Smooth muscle cell of the umbilical artery (primary cell): ENCODE measurements around the gene EDC3. TPM values are rescaled to one million over a fixed set of nuclear protein-coding genes. Genes with fewer than 3 reads are reported as not detected.

Experiments used
- total RNA-seq: library from RNA; depleted of rRNA; stranded (reverse); fragments of >200 nt; gene quantifications from 2 replicates; pipeline ENCODE4 v1.2.3, GENCODE V29; 2014

EDC3 gene
- total RNA-seq = 8.9 and 17.8 TPM in 2 replicates

GRCh38 chr15:74695597-74696397 is at the start of gene EDC3:
EDC3 (minus strand) TSS chr15:74696024; CDS start chr15:74675124, 20,900 bp downstream.

DNA sequence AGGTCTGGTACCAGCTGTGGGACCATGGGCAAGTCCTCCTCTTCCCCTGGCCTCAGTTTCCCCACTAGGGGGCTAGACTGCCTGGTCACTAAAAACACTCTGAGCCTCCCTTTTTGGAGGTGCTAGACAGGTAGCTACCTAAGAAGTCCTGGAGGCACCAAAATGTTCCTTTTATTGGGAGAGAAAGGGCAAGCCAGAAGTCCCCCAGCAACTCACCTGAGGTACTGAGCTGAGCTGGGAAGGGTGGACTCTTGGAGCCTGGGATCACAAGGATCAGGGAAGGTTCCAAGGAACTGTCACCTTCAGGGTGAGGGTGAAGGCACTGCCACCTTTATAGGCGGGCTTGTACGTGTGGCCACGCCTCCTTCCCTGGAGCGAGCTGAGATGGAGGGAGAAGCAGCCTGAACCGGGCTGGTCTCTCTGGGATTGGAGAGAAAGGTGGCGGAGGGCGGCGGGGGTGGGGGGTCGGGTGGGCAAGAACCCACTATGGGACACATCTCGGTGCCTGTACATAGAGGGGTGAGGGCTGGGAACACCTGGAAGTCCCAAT is 29.5 kb upstream of the EDC3 start, which contains the start of gene CYP1A1:
TSS of gene CYP1A1 (minus strand) at position 304 of the 550 bp plus-strand sequence. CDS start 2,431 bp downstream, outside the sequence.

DNA sequence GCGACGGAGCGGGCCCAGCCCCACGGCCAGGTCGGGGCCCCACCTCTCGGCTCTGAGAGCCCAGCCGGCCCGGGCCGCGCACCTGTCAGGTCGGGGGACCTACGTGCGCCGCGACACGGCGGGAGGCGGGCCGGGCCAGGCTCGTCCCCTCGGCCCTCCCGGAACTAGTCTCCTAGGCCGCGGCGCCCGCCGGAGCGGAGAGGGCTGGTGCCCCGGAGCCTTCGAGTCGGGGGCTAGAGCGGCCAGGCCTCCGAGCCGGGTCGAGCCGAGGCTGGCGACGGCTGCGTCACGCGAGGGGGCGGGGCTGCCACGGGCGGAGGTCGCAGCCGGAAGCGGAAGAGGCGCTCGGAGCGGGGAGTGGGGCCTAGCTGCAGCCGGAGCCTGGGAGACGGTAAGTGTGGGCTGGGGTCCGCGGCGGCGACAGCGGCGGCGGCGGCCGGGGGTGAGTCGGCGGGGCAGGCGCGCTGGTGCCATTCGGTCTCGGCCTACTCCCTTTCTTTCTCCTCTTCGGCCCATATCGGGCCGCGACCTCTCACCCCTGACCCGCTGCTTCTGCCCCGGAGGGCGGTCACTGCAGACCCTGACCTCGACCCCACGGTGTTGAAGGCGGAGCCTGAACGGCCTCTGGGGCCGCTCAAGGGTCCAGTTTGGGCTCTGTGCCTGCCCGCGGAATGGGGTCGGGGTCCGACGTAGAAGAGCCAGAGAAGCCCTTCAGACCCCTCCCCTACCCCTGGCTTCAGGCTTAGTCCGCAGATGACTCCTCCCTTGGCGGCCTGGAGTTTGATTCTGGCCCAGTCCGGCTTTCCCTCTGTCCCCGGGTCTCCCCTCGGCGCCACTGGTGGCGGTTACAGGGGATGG is 80.1 kb downstream of the EDC3 start, which contains the start of gene CLK3:
TSS of gene CLK3 (plus strand) at position 329 of the 858 bp plus-strand sequence. CDS start 3,361 bp downstream, outside the sequence.

Other genes with a start within 250 kb of the EDC3 start
- gene UBL7, start 234.9 kb downstream of the EDC3 start, total RNA-seq = 24.9 and 27.5 TPM in 2 replicates
- gene ARID3B, start 154.8 kb downstream of the EDC3 start, total RNA-seq = 1.5 and 3.2 TPM in 2 replicates
- gene CLK3, start 80.2 kb downstream of the EDC3 start, total RNA-seq = 54.3 and 55.3 TPM in 2 replicates
- 0.30 TPM in 1 of 2 replicates, not detected in the other for gene CYP1A1, start 29.5 kb upstream of the EDC3 start, total RNA-seq
- gene CYP1A2, start 52.8 kb upstream of the EDC3 start, total RNA-seq = not detected in 2 replicates
- gene CSK, start 86.1 kb upstream of the EDC3 start, total RNA-seq = 23.5 and 63.5 TPM in 2 replicates
- not detected in 2 replicates for gene LMAN1L, start 116.8 kb upstream of the EDC3 start, total RNA-seq
- gene CPLX3, start 130.6 kb upstream of the EDC3 start, total RNA-seq = not detected in 2 replicates
- 14.0 and 23.5 TPM in 2 replicates for gene ULK3, start 147.1 kb upstream of the EDC3 start, total RNA-seq
- gene SCAMP2, start 177.3 kb upstream of the EDC3 start, total RNA-seq = 19.0 and 35.3 TPM in 2 replicates
- gene MPI, start 194.0 kb upstream of the EDC3 start, total RNA-seq = 68.3 and 108 TPM in 2 replicates
- gene FAM219B, start 210.8 kb upstream of the EDC3 start, total RNA-seq = 55.5 and 60.9 TPM in 2 replicates
- gene COX5A, start 242.0 kb upstream of the EDC3 start, total RNA-seq = 28.2 and 43.4 TPM in 2 replicates